K562 (cell line): ENCODE measurements around the gene HMGN1. TPM values are rescaled to one million over a fixed set of nuclear protein-coding genes. Genes with fewer than 3 reads are reported as not detected.
A peak's percentile ranks its signal among the peaks of the same experiment; 100 is the strongest.

Source experiments
- E2F3 ChIP-seq: fragments of 250-450 bp; sonication (Bioruptor Pico); IDR thresholded peaks from 2 replicates; pipeline ENCODE4 v1.4.0; 2020; ENCODE audit warnings: mild to moderate bottlenecking
- GABPB2 ChIP-seq: fragments of 250-450 bp; sonication (Bioruptor Pico); conservative IDR thresholded peaks from 2 replicates; pipeline ENCODE4 v1.5.1; 2021; ENCODE audit warnings: mild to moderate bottlenecking
- GTF2A2 ChIP-seq: IDR thresholded peaks from 2 replicates; pipeline ENCODE4 v1.6.1; 2016; ENCODE audit warnings: mild to moderate bottlenecking, missing genetic modification characterization, missing compliant biosample characterization
- ID3 ChIP-seq, 2 experiments: fragments of 250-450 bp in 1 of 2; fragments of 450-650 bp in 1 of 2; sonication (Bioruptor Pico) in 1 of 2; IDR thresholded peaks; 2 replicates each; pipeline versions ENCODE4 v1.6.1 to v1.8.0; 2016 to 2021; ENCODE audit warnings: mild to moderate bottlenecking in 2 of 2, moderate library complexity in 2 of 2, missing compliant biosample characterization in 1 of 2, missing genetic modification characterization in 1 of 2
- KHSRP ChIP-seq: fragments of 450-650 bp; IDR thresholded peaks from 2 replicates; pipeline ENCODE4 v1.6.1; 2017
- NFXL1 ChIP-seq: fragments of 450-650 bp; formaldehyde crosslinking; IDR thresholded peaks from 2 replicates; pipeline ENCODE4 v1.4.0; 2021; ENCODE audit warnings: mild to moderate bottlenecking
- POLR2H ChIP-seq: IDR thresholded peaks from 2 replicates; pipeline ENCODE4 v1.6.1; 2016; ENCODE audit warnings: missing genetic modification characterization, low read depth, mild to moderate bottlenecking, control low read depth, missing compliant biosample characterization, moderate library complexity
- PTRF ChIP-seq: fragments of 450-650 bp; IDR thresholded peaks from 2 replicates; pipeline ENCODE4 v1.6.1; 2016; ENCODE audit warnings: mild to moderate bottlenecking, missing genetic modification characterization, missing compliant biosample characterization
- RREB1 ChIP-seq: fragments of 250-450 bp; sonication (Bioruptor Pico); IDR thresholded peaks from 2 replicates; pipeline ENCODE4 v1.4.0; 2020
- TEAD2 ChIP-seq: fragments of 450-650 bp; IDR thresholded peaks from 2 replicates; pipeline ENCODE4 v1.6.1; 2016; ENCODE audit warnings: missing genetic modification characterization, control low read depth, missing compliant biosample characterization
- TFAM ChIP-seq: fragments of 250-450 bp; sonication (Bioruptor Pico); conservative IDR thresholded peaks from 2 replicates; pipeline ENCODE4 v1.5.0; 2021; ENCODE audit warnings: mild to moderate bottlenecking, moderate library complexity
- ZC3H4 ChIP-seq: sonication (generic); formaldehyde crosslinking; IDR thresholded peaks from 2 replicates; pipeline ENCODE4 v1.9.0; 2021; ENCODE audit warnings: missing genetic modification reagents, borderline replicate concordance
- ZNF324 ChIP-seq: fragments of 250-450 bp; sonication (Bioruptor Pico); IDR thresholded peaks from 2 replicates; pipeline ENCODE4 v1.4.0; 2020; ENCODE audit warnings: mild to moderate bottlenecking
- ZNF507 ChIP-seq: conservative IDR thresholded peaks from 2 replicates; pipeline ENCODE4 v1.6.1; 2017; ENCODE audit warnings: missing genetic modification characterization, missing compliant biosample characterization
- ZNF518B ChIP-seq: fragments of 250-450 bp; sonication (Bioruptor Pico); IDR thresholded peaks from 2 replicates; pipeline ENCODE4 v1.5.0; 2021; ENCODE audit warnings: mild to moderate bottlenecking, moderate library complexity
- ZNF57 ChIP-seq: fragments of 450-650 bp; formaldehyde crosslinking; IDR thresholded peaks from 2 replicates; pipeline ENCODE4 v1.4.0; 2020; ENCODE audit warnings: mild to moderate bottlenecking, moderate library complexity
- ZNF668 ChIP-seq: fragments of 250-450 bp; sonication (Bioruptor Pico); IDR thresholded peaks from 2 replicates; pipeline ENCODE4 v1.8.0; 2022; ENCODE audit warnings: mild to moderate bottlenecking, inconsistent platforms
- polyA plus RNA-seq, 8 experiments: library from polyadenylated mRNA; depleted of rRNA in 4 of 8; stranded (reverse) in 5 of 8; unstranded in 3 of 8; fragments of >200 nt; fragmentation: Nextera tagmentation in 2 of 8; fragmentation: Illumina TruSeq in 1 of 8; extraction: Ambion mirVana in 2 of 8; extraction: Trizol in 1 of 8; gene quantifications; 2 replicates each; pipeline versions ENCODE4 v1.2.1 to v1.2.3, GENCODE V29; 2011 to 2014; ENCODE audit warnings: inconsistent platforms in 1 of 8, missing spikeins in 1 of 8
- total RNA-seq, 7 experiments: library from RNA; depleted of rRNA in 6 of 7; stranded (reverse); fragments of >200 nt in 6 of 7; fragmentation: Illumina TruSeq in 2 of 7; extraction: Trizol in 2 of 7; gene quantifications; 2 replicates each; pipeline versions ENCODE4 v1.2.1 to v1.2.3, GENCODE V29; 2011 to 2021; ENCODE audit warnings: low replicate concordance in 1 of 7
- TF ChIP-seq, protein P1 (sequence below): fragments of 450-650 bp; formaldehyde crosslinking; IDR thresholded peaks from 2 replicates; pipeline ENCODE4 v1.4.0; 2020; ENCODE audit warnings: mild to moderate bottlenecking, moderate library complexity

The HMGN1 gene
- total and polyA plus RNA-seq, 9 of the 15 experiments (the other 6 are each of a cell fraction or from before 2014, with no cell fraction given) = 124 to 626 (median 498) TPM

- TF ChIP-seq ZNF518B (CRISPR knock-in tag) (peak; percentile 59; the same call in 1 of the 2 replicates), NFXL1 (CRISPR knock-in tag) (peak; percentile 92), ID3 (CRISPR knock-in tag; IDR thresholded peaks at IDR 0.05) (peak; percentile 85), ID3 (tag; IDR thresholded peaks at IDR 0.05) (peak; percentile 99), ZC3H4 (no peak), ZNF57 (CRISPR knock-in tag) (peak; percentile 86), GABPB2 (CRISPR knock-in tag) (0 out of 2 replicates have a peak, but pooled peaks have one; percentile 58), RREB1 (CRISPR knock-in tag) (peak; percentile 82; the same call in 1 of the 2 replicates), ZNF324 (CRISPR knock-in tag) (peak; percentile 55; the same call in 1 of the 2 replicates), KHSRP (no peak), E2F3 (peak; percentile 94), ZNF507 (tag) (peak; percentile 33; the same call in 1 of the 2 replicates), GTF2A2 (tag) (peak; percentile 81; the same call in 1 of the 2 replicates), TEAD2 (tag) (peak; percentile 85), POLR2H (tag) (no peak), TFAM (CRISPR knock-in tag) (no peak), ZNF668 (CRISPR knock-in tag) (peak; percentile 93), PTRF (tag) (peak; percentile 97)
- TF ChIP-seq, protein P1, sequence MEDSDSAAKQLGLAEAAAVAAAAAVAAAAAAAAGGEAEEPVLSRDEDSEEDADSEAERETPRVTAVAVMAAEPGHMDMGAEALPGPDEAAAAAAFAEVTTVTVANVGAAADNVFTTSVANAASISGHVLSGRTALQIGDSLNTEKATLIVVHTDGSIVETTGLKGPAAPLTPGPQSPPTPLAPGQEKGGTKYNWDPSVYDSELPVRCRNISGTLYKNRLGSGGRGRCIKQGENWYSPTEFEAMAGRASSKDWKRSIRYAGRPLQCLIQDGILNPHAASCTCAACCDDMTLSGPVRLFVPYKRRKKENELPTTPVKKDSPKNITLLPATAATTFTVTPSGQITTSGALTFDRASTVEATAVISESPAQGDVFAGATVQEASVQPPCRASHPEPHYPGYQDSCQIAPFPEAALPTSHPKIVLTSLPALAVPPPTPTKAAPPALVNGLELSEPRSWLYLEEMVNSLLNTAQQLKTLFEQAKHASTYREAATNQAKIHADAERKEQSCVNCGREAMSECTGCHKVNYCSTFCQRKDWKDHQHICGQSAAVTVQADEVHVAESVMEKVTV (CRISPR knock-in tag) = peak; percentile 37; the same call in 1 of the 2 replicates
These were observed 10.5 kb upstream of the HMGN1 start (continued) for GRCh38 chr21:39359382-39359781.
